HG03045 (cell line): Measurements from ENCODE around the gene CCBE1.

Experiments used
- ATAC-seq: cut with Tn5 transposase; IDR thresholded peaks from one replicate; pipeline ENCODE4 v1.9.1; 2021; ENCODE audit warnings: mild to moderate bottlenecking, moderate library complexity; ENCODE audit not compliant: unreplicated experiment

CCBE1 gene

DNA sequence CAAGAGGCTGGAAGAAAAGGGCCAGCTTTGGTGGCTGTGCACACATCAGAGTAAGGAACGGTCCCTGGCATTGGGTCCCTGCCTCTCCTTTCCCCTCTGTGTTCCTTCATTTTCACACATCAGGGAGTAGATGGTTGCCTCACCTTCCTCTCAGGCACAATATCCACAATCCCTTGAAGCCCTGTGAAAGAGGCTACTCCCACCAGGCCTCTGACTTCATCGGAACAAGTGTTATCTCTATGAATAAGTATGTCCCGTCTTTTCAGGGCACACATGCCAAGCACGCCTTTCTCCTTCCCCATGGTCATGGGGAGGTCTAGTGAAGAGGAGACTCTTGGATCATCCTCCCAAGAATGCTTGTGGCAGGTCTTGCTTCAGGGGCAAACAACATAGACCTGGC is 277.0 kb downstream of the CCBE1 start:
- ATAC-seq = no peak

- no peak for ATAC-seq
Observed at GRCh38 chr18:59419386-59419785, 277.8 kb downstream of the CCBE1 start.

- ATAC-seq = no peak
Observed at GRCh38 chr18:59416818-59417217, 280.4 kb downstream of the CCBE1 start.

GRCh38 chr18:59414111-59414653 is 283.0 kb downstream of the CCBE1 start:
- ATAC-seq = no peak

GRCh38 chr18:59402432-59403090 is 294.7 kb downstream of the CCBE1 start:
- peak; percentile 88 for ATAC-seq

DNA sequence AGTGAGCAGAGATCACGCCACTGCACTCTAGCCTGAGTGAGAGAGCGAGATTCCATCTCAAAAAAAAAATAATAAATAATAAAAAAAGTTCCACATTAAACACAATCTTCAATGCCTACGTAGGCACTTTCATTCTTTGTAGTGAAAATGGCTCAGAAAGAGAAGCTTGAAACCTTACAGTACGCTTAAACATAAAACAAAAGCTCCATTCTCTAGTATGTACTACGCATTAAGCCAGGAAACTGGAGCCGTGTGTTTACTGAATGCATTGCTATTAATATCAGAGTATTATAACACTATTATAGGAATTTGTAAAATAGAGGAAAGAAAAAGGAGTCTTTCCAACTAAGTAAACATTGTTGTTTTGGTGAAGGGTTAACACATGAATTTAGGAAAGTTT is 296.8 kb downstream of the CCBE1 start:
- no peak for ATAC-seq

DNA sequence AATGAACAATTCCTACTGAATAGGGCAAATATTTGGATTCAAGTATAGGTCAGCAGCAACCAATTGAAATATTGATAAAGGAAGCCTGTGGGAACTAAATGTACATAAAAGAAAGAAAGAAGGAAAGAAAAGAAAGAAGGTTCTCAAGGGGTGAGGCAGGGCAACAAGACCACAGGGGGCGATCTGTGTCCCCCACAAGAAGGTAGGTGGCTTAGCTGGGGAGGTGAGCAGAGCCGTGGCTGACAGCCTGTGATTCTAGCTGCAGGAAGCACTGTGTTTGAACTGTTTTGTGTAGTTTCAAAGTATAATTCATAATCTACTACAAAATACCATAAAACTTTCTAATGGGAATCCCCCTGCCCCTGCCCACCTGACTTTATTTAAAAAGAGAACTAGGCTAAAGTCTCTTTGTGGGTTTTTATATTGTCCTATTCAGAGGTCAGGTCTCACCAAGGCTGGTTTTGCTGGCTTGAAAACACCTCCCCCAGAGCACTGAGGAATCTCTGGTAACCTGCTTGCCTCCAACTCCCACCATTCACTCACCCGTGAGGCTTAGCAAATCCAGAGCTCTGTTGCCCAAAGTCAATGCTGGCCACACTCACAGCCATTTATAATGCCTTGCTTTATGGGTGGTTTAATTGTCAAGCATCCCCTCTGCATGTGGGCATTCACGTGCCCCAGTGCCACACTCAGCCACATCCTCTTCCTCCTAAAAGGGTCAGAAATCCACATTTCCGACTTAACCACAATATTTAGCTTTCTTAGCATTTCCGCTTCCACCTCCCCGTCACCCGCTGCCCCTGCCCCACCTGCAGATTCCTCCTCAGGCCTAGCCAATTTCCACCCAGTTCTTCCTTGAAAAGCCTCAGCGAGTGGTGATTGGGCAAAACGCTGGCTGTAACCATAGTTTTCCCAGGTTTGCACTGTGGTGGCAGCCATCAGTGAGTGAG is 301.7 kb downstream of the CCBE1 start:
- no peak for ATAC-seq

DNA sequence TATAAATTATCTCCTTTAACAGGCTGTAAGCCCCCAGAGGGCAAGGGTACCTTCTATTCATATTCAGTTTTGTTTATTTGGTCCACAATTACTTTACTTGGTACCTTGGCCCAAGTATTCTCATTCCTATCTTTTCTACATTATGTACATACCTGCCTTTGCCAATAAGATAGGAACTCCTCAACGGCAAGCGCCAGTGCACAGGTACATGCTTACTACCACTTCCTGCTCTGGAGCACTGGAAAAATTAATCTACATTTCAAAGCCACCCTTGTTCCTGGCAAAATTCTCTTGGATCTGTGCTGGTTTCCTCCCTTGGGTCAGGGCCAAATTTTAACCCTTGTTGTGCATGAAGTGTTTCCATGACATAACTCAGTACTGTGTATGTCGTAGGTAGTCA is 303.8 kb downstream of the CCBE1 start:
- no peak for ATAC-seq

GRCh38 chr18:59388817-59389216 is 308.4 kb downstream of the CCBE1 start:
- ATAC-seq = no peak

DNA sequence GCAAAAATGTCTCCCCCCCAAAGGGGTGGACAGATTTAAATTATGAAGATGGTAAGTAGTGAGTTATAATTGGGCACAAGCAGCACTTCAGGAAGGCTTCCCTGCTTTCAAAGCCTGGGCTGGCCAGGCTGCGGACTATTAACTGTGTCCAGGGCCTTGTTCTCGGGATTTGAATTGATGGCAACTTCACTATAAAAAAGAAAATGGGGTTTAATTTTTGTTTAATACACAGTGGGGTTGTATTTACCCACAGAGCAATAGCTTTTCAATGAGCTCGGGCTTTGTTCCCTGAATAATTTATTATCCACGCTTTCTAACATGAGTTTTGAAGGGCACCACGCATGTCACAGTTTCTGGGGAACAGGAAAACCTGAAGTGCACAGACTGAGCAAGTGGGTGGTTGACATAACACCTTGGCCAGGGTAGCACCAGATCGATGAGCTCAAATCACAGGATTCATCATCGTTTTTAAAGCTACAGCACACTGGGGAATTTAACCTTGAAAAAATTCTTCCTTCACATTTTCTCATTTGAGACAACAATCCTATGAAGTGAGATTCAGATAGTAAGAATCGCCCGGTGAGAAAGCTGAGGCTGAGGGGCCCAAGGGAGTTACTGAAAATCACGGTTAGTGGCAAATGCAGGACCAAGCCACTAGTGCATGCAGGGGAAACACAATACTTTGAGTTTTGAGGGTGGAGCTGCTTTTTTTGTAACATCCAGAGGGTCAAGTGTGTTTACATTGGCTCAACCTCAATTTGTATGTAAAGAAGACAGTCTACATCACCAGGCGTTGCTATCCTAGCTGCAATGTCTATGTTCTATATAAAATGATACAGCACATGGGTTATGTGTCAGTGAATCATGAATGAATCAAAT is 309.3 kb downstream of the CCBE1 start:
- ATAC-seq = no peak

GRCh38 chr18:59386909-59387686 is 310.1 kb downstream of the CCBE1 start:
- no peak for ATAC-seq

- ATAC-seq = no peak
Observed at GRCh38 chr18:59385191-59385590, 312.0 kb downstream of the CCBE1 start.

- ATAC-seq = no peak
Observed at GRCh38 chr18:59383851-59384250, 313.4 kb downstream of the CCBE1 start.

- ATAC-seq = no peak
Observed at GRCh38 chr18:59382383-59382782, 314.8 kb downstream of the CCBE1 start.

DNA sequence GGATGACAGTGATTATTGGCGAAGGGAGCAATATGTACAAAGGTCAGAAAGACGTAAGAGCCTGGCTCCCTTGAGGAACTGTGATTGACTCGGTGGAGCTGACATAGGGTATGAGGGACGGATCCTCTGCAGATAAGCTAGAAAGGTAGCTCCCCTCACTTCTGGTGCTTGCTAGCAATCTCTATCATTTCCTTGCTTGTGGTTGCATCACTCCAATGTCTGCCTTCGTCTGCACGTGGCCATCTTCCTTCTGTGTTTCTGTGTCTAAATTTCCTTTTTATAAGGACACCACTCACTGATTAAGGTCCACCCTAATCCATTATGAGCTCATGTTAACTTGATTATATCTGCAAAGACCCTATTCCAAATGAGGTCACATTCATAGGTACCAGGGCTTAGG is 315.3 kb downstream of the CCBE1 start:
- ATAC-seq = no peak
